ENCODE data around the gene REXO4.

Gene REXO4

DNA sequence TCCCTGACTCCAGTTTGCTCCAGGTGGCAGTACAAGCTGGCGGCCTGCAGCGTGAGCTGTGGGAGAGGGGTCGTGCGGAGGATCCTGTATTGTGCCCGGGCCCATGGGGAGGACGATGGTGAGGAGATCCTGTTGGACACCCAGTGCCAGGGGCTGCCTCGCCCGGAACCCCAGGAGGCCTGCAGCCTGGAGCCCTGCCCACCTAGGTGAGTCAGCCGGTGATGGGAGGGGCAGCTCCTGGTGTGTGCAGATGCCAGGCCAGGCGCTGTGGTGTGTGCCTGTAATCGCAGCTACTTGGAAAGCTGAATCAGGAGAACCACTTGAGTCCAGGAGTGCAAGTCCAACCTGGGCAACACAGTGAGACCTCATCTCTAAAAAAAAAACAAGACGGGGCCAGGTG lies 31.9 kb upstream of the REXO4 start:
- no peak for FAIRE-seq

GRCh38 chr9:133448487-133448972 lies 30.7 kb upstream of the REXO4 start:
- FAIRE-seq = no peak

GRCh38 chr9:133445293-133445969 lies 27.6 kb upstream of the REXO4 start:
- FAIRE-seq = no peak

- no peak for FAIRE-seq
These were observed 26.2 kb upstream of the REXO4 start for GRCh38 chr9:133443982-133444381.

GRCh38 chr9:133443248-133443647 lies 25.4 kb upstream of the REXO4 start:
- no peak for FAIRE-seq

- no peak for FAIRE-seq
These were observed 23.8 kb upstream of the REXO4 start for GRCh38 chr9:133441571-133441970.

DNA sequence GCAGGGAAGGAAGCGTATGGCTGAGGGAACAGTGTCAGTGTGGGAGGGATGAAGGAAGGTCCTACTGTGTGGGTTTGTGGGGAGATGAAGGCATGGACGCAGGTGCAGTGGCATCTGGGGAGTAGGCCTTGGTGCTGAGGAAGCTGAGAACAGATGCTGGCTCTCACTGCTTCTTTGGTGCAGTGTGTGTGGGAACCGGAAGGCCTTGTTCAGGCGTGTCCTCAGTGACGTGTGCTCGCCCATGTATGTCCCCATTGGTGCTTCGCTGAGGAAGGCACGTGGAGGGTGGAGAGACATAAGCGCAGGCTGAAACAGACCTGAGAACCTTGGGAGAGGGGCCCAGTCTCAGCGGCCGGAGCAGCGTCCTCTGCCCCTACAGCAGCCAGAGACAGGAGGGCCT lies 23.1 kb upstream of the REXO4 start:
- FAIRE-seq = no peak

DNA sequence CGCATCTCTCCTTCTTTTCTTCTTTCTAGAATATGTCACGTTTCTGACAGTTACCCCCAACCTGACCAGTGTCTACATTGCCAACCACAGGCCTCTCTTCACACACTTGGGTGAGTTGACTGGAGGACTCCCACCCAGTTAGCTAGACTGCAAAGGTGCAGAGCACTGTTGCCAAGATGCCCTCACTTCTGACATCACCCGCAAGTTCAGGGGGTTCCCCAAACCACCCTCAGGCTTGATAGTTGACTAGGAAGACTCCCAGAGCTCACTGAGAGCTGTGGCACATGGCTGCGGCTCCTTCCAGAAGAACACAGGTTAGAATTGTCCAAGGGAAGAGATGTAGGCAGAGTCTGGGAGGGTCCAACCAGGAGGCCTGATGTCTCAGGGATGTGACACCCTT lies 21.5 kb upstream of the REXO4 start:
- no peak for FAIRE-seq

DNA sequence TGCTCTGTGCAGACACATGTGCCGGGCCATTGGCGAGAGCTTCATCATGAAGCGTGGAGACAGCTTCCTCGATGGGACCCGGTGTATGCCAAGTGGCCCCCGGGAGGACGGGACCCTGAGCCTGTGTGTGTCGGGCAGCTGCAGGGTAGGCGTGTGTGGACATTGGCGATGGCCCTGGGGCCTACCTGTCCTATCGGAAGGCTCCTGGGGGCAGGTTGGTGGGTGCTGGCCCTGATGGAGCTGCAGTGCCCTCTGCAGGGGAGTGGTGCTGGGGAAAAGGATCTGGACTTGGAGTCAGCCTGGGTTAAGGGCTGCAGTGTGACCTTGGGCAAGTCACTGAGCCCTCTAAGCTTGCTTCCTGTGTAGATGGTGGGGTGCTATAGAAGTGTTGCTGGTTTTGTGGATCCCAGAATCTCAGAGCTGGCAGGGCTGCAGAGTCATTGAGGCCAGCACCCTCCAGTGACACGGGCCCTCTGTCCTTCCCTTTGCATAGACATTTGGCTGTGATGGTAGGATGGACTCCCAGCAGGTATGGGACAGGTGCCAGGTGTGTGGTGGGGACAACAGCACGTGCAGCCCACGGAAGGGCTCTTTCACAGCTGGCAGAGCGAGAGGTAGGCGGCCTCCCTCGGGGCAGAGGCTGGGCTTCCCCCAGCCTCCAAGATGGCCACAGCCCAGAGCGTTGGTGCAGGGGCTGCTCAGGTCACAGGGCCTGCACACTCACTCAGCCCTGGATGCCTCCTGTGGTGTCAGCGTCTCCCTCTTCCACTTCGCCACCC lies 20.1 kb upstream of the REXO4 start:
- FAIRE-seq = no peak

GRCh38 chr9:133436681-133437080 lies 18.9 kb upstream of the REXO4 start:
- FAIRE-seq = no peak

DNA sequence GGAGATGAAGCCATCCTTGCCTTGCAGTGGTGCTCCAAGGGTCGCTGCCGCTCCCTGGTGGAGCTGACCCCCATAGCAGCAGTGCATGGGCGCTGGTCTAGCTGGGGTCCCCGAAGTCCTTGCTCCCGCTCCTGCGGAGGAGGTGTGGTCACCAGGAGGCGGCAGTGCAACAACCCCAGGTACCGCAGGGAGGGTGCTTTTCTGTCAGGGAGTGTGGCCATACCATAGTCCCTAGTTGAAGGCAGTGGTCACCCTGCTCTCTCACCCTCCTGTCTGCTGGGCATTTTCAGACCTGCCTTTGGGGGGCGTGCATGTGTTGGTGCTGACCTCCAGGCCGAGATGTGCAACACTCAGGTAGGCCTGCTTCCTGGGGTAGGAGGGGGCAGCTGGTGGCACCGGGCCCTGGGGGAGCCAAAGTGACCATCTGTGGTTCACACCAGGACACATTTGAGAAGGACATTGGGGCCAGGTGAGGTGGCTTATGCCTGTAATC lies 15.6 kb upstream of the REXO4 start:
- FAIRE-seq = no peak

DNA sequence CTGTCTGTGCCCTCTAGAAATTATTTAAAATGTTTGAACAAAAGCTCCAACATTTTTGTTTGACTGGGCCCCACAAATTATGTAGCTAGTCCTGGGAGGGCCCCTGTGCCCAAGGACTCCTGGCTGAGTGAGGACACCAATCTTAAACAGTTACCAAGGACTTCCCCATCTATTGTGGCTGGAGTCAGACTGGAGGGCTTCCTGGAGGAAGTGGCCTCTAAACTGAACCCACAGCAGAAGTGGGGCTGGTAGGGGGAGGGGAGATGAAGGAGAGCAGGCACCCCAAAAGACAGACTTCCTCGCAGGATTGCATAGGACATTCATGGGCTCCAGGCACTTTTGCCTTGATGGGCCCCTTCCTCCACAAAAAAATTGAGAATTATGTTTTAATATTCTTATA lies 12.4 kb upstream of the REXO4 start:
- FAIRE-seq = no peak

GRCh38 chr9:133429641-133430161 lies 11.9 kb upstream of the REXO4 start:
- no peak for FAIRE-seq

- FAIRE-seq = no peak
These were observed 11.4 kb upstream of the REXO4 start for GRCh38 chr9:133429214-133429613.

DNA sequence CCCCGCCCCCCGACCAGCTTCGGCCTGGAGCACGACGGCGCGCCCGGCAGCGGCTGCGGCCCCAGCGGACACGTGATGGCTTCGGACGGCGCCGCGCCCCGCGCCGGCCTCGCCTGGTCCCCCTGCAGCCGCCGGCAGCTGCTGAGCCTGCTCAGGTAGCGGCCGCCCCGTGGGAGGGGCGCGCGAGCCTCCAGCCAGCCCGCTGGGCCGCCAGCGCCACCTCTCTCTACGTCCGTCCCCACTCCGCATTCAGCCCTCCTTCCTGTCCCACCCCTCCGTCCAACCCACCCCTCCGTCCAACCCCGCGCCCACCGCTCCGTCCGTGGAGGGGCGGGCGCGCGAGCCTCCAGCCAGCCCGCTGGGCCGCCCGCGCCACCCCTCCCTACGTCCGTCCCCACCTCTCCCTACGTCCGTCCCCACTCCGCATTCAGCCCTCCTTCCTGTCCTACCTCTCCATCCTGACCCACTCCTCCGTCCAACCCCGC lies 10.8 kb upstream of the REXO4 start:
- no peak for FAIRE-seq

- FAIRE-seq = no peak
These were observed 10.0 kb upstream of the REXO4 start for GRCh38 chr9:133427658-133428348.

DNA sequence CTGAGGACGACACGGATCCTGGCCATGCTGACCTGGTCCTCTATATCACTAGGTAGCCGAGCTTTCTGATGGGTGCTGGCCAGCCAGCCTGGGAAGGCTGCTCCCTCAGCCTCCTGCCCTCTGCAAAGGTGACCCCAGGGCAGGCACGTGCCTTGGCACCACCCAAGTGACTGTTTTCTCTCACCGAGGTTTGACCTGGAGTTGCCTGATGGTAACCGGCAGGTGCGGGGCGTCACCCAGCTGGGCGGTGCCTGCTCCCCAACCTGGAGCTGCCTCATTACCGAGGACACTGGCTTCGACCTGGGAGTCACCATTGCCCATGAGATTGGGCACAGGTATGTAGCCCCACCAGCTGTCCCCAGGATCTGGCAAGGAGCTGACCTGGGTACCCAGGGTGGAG lies 8.2 kb upstream of the REXO4 start:
- FAIRE-seq = no peak

DNA sequence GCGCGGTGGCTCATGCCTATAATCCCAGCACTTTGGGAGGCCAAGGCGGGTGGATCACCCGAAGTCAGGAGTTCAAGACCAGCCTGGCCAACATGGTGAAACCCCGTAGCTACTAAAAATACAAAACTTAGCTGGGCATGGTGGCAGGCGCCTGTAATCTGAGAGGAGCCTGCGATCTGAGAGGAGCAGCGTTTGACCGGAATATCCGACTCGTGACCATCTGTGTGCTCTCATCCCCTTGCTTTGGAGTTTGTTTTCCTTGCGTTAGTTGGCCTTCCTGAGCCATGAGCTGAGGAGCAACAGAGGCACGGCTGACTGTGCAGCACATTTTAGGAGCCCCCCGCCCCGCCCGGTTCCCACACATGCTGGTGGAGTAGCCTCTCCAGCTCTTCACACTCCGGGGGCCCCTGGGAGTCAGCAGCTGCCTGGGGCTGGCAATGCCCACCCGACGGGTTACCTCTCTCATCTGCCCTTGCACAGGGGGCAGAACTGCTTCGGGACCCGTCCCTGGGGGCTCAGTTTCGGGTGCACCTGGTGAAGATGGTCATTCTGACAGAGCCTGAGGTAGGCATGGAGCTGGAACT lies 7.3 kb upstream of the REXO4 start:
- no peak for FAIRE-seq

GRCh38 chr9:133424187-133424586 lies 6.4 kb upstream of the REXO4 start:
- FAIRE-seq = no peak

GRCh38 chr9:133423216-133423615 lies 5.4 kb upstream of the REXO4 start:
- no peak for FAIRE-seq

- FAIRE-seq = no peak
These were observed 4.1 kb upstream of the REXO4 start, which contains the start of gene ADAMTS13 for GRCh38 chr9:133421615-133422542. Gene ADAMTS13 (plus strand): TSS chr9:133422367. CDS start chr9:133422444, 77 bp downstream.

Data from A204.1 (cell line).